ENCODE data around the gene PEAK1. TPM values are rescaled to one million over a fixed set of nuclear protein-coding genes. Genes with fewer than 3 reads are reported as not detected.

The PEAK1 gene, protein sequence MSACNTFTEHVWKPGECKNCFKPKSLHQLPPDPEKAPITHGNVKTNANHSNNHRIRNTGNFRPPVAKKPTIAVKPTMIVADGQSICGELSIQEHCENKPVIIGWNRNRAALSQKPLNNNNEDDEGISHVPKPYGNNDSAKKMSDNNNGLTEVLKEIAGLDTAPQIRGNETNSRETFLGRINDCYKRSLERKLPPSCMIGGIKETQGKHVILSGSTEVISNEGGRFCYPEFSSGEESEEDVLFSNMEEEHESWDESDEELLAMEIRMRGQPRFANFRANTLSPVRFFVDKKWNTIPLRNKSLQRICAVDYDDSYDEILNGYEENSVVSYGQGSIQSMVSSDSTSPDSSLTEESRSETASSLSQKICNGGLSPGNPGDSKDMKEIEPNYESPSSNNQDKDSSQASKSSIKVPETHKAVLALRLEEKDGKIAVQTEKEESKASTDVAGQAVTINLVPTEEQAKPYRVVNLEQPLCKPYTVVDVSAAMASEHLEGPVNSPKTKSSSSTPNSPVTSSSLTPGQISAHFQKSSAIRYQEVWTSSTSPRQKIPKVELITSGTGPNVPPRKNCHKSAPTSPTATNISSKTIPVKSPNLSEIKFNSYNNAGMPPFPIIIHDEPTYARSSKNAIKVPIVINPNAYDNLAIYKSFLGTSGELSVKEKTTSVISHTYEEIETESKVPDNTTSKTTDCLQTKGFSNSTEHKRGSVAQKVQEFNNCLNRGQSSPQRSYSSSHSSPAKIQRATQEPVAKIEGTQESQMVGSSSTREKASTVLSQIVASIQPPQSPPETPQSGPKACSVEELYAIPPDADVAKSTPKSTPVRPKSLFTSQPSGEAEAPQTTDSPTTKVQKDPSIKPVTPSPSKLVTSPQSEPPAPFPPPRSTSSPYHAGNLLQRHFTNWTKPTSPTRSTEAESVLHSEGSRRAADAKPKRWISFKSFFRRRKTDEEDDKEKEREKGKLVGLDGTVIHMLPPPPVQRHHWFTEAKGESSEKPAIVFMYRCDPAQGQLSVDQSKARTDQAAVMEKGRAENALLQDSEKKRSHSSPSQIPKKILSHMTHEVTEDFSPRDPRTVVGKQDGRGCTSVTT (N-terminal part only)
- 125 and 131 TPM in 2 replicates for total RNA-seq
- long read RNA-seq, full-length matches to known transcripts, result 8 of 62 reads
- long read RNA-seq, partial matches to known transcripts, result 11 of 62 reads
- long read RNA-seq, other reads (novel, unspliced or antisense), result 43 of 62 reads

- H3K27me3 Mint-ChIP-seq (ENCODE audit: unreplicated experiment), result no peaks in the 10 kb centered on the region
- H3K9me3 Mint-ChIP-seq (ENCODE audit: unreplicated experiment), result no peaks in the 10 kb centered on the region
- TF ChIP-seq, protein P1, sequence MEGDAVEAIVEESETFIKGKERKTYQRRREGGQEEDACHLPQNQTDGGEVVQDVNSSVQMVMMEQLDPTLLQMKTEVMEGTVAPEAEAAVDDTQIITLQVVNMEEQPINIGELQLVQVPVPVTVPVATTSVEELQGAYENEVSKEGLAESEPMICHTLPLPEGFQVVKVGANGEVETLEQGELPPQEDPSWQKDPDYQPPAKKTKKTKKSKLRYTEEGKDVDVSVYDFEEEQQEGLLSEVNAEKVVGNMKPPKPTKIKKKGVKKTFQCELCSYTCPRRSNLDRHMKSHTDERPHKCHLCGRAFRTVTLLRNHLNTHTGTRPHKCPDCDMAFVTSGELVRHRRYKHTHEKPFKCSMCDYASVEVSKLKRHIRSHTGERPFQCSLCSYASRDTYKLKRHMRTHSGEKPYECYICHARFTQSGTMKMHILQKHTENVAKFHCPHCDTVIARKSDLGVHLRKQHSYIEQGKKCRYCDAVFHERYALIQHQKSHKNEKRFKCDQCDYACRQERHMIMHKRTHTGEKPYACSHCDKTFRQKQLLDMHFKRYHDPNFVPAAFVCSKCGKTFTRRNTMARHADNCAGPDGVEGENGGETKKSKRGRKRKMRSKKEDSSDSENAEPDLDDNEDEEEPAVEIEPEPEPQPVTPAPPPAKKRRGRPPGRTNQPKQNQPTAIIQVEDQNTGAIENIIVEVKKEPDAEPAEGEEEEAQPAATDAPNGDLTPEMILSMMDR (IDR thresholded peaks at IDR 0.05), result no peak
- H3K36me3 Mint-ChIP-seq (ENCODE audit: unreplicated experiment), result peaks cover 2% of the 10 kb centered on the region
- H3K4me3 Mint-ChIP-seq (ENCODE audit: unreplicated experiment), result peak within 1 kb of the TSS; percentile 97
- peak; percentile 100 for DNase-seq (ENCODE audit: extremely low spot score, unreplicated experiment)
- peak within 1 kb of the TSS; percentile 99 for H3K27ac Mint-ChIP-seq (ENCODE audit: unreplicated experiment)
- H3K4me1 Mint-ChIP-seq (ENCODE audit: unreplicated experiment), result peaks cover 48% of the 10 kb centered on the region
Observed at GRCh38 chr15:77419836-77420609, at the start of gene PEAK1. Gene PEAK1, minus strand, starts transcription at chr15:77420104. Its CDS starts 238,178 bp downstream, at chr15:77181926.

GRCh38 chr15:77468896-77469295, 49.0 kb upstream of the PEAK1 start:
- DNase-seq (ENCODE audit: extremely low spot score, unreplicated experiment), result no peak
- Mint-ChIP-seq H3K4me1 (ENCODE audit: unreplicated experiment) (peaks cover 4% of the 10 kb centered on the region), H3K27me3 (ENCODE audit: unreplicated experiment) (no peaks in the 10 kb centered on the region), H3K4me3 (ENCODE audit: unreplicated experiment) (no peak overlapping the region), H3K27ac (ENCODE audit: unreplicated experiment) (no peak overlapping the region), H3K36me3 (ENCODE audit: unreplicated experiment) (peaks cover 53% of the 10 kb centered on the region), H3K9me3 (ENCODE audit: unreplicated experiment) (no peaks in the 10 kb centered on the region)
- TF ChIP-seq, protein P1 (IDR thresholded peaks at IDR 0.05), result no peak

- Mint-ChIP-seq H3K4me1 (ENCODE audit: unreplicated experiment) (no peaks in the 10 kb centered on the region), H3K36me3 (ENCODE audit: unreplicated experiment) (peaks cover 44% of the 10 kb centered on the region), H3K27ac (ENCODE audit: unreplicated experiment) (no peak overlapping the region), H3K27me3 (ENCODE audit: unreplicated experiment) (no peaks in the 10 kb centered on the region), H3K9me3 (ENCODE audit: unreplicated experiment) (no peaks in the 10 kb centered on the region), H3K4me3 (ENCODE audit: unreplicated experiment) (no peak overlapping the region)
- TF ChIP-seq, protein P1 (IDR thresholded peaks at IDR 0.05), result no peak
- DNase-seq (ENCODE audit: extremely low spot score, unreplicated experiment), result no peak
Observed at GRCh38 chr15:77466521-77466920, 46.6 kb upstream of the PEAK1 start.

GRCh38 chr15:77464129-77464865, 44.4 kb upstream of the PEAK1 start:
- DNase-seq (ENCODE audit: extremely low spot score, unreplicated experiment), result no peak
- TF ChIP-seq, protein P1 (IDR thresholded peaks at IDR 0.05), result no peak
- H3K36me3 Mint-ChIP-seq (ENCODE audit: unreplicated experiment), result peaks cover 45% of the 10 kb centered on the region
- no peaks in the 10 kb centered on the region for H3K27me3 Mint-ChIP-seq (ENCODE audit: unreplicated experiment)
- peaks cover 2% of the 10 kb centered on the region for H3K4me1 Mint-ChIP-seq (ENCODE audit: unreplicated experiment)
- no peaks in the 10 kb centered on the region for H3K9me3 Mint-ChIP-seq (ENCODE audit: unreplicated experiment)
- no peak overlapping the region for H3K4me3 Mint-ChIP-seq (ENCODE audit: unreplicated experiment)
- H3K27ac Mint-ChIP-seq (ENCODE audit: unreplicated experiment), result no peak overlapping the region
